Endothelial cell (in vitro differentiated cells): ENCODE measurements around the gene SCAPER. TPM values are rescaled to one million over a fixed set of nuclear protein-coding genes. Genes with fewer than 3 reads are reported as not detected.

Source experiments
- DNase-seq: peaks from one replicate; pipeline ENCODE4 v3.0.0; 2021; ENCODE audit warnings: low spot score
- H3K27ac Mint-ChIP-seq: one replicate; pipeline ENCODE4 v1.8.0; 2021; ENCODE audit warnings: mixed read lengths, inconsistent platforms; ENCODE audit not compliant: unreplicated experiment
- H3K27me3 Mint-ChIP-seq: one replicate; pipeline ENCODE4 v1.8.0; 2021; ENCODE audit warnings: mild to moderate bottlenecking, moderate library complexity, mixed read lengths, inconsistent platforms; ENCODE audit not compliant: unreplicated experiment
- H3K36me3 Mint-ChIP-seq: one replicate; pipeline ENCODE4 v1.8.0; 2021; ENCODE audit warnings: mild to moderate bottlenecking, low read depth, mixed read lengths, inconsistent platforms; ENCODE audit not compliant: unreplicated experiment
- H3K4me1 Mint-ChIP-seq: one replicate; pipeline ENCODE4 v1.8.0; 2021; ENCODE audit warnings: mild to moderate bottlenecking, mixed read lengths, inconsistent platforms; ENCODE audit not compliant: unreplicated experiment
- H3K4me3 Mint-ChIP-seq: one replicate; pipeline ENCODE4 v1.8.0; 2021; ENCODE audit warnings: mild to moderate bottlenecking, mixed read lengths, inconsistent platforms; ENCODE audit not compliant: unreplicated experiment
- H3K9me3 Mint-ChIP-seq: one replicate; pipeline ENCODE4 v1.8.0; 2021; ENCODE audit warnings: mixed read lengths, inconsistent platforms; ENCODE audit not compliant: unreplicated experiment
- total RNA-seq: library from RNA; stranded (reverse); fragmentation: NEBNext Ultra II Directional; extraction: Animal tissue kit (Norgen Biotek cat#: 25700); gene quantifications from one replicate; pipeline ENCODE4 v1.2.1, GENCODE V29; 2021; ENCODE audit not compliant: unreplicated experiment
- TF ChIP-seq, protein P1 (sequence below): fragments of 200-600 bp; sonication (generic); IDR thresholded peaks from one replicate; pipeline ENCODE4 v1.5.0; 2021; ENCODE audit warnings: antibody characterized with exemption; ENCODE audit not compliant: unreplicated experiment

The SCAPER gene
- total RNA-seq, 1 donor from 2014 or later, result 18.1 TPM

- Mint-ChIP-seq H3K9me3 (no peaks in the 10 kb centered on the region), H3K27me3 (no peaks in the 10 kb centered on the region), H3K4me3 (no peak overlapping the region), H3K36me3 (peaks cover 12% of the 10 kb centered on the region), H3K4me1 (peaks cover 11% of the 10 kb centered on the region), H3K27ac (no peak overlapping the region)
- TF ChIP-seq, protein P1, sequence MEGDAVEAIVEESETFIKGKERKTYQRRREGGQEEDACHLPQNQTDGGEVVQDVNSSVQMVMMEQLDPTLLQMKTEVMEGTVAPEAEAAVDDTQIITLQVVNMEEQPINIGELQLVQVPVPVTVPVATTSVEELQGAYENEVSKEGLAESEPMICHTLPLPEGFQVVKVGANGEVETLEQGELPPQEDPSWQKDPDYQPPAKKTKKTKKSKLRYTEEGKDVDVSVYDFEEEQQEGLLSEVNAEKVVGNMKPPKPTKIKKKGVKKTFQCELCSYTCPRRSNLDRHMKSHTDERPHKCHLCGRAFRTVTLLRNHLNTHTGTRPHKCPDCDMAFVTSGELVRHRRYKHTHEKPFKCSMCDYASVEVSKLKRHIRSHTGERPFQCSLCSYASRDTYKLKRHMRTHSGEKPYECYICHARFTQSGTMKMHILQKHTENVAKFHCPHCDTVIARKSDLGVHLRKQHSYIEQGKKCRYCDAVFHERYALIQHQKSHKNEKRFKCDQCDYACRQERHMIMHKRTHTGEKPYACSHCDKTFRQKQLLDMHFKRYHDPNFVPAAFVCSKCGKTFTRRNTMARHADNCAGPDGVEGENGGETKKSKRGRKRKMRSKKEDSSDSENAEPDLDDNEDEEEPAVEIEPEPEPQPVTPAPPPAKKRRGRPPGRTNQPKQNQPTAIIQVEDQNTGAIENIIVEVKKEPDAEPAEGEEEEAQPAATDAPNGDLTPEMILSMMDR, result no peak
- no peak for DNase-seq
Observed at GRCh38 chr15:76936671-76937070, 31.5 kb upstream of the SCAPER start.

DNA sequence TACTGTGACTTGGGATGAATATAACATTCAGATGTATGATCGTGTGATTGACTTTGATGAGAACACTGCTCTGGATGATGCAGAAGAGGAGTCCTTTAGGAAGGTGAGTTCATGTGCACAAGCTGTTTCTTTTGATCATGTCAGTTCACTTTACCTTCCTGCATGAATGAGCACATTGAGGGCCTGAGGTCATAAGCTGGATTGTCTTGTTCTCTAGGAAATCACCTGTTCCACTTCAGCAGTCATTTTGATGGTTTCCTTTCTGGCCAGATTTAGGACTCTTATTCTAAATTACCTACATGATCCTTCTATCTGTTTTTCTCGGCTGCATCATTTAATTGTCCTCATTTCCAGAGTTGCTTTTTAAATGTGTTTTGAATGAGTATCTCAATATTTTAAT, 30.5 kb upstream of the SCAPER start:
- TF ChIP-seq, protein P1, result no peak
- DNase-seq, result no peak
- no peak overlapping the region for H3K27ac Mint-ChIP-seq
- H3K4me3 Mint-ChIP-seq, result no peak overlapping the region
- H3K36me3 Mint-ChIP-seq, result peaks cover 12% of the 10 kb centered on the region
- no peaks in the 10 kb centered on the region for H3K27me3 Mint-ChIP-seq
- H3K4me1 Mint-ChIP-seq, result peaks cover 15% of the 10 kb centered on the region
- H3K9me3 Mint-ChIP-seq, result no peaks in the 10 kb centered on the region

DNA sequence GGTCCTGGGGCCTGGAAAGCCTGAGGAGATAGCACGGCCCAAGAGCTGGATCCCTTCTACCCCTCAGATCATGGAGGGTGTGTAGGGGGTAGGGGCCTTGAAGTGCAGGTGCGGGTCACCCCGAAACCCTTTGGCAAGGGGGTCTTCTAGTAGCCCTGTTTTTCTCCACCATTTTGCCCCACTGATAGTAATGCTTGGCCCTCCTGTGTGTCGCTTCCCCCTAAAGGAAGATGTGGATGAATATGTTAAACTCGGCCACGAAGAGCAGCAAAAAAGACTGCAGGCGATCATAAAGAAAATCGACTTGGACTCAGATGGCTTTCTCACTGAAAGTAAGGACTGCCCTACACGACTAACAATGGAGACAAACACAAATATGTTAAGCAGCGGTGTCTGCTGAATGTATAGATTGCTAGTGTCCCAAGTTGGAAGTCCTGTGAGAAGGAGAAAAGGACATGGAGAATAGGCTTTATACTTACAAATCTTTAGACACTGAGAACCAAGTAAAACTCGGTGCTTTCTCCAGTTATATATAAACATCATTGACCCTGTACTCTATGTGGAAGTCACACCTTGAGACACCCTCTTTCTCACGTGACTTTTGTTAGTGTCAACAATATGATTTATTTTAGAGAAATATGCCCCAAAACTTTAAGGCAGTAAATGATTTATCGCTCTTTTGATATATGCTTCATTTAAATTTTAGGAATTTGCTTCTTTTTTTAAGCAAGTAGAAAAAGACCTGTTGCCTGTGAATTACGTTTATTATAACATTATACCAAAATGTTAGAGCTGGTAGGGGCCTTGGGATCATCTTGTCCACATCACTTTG, 27.2 kb upstream of the SCAPER start:
- H3K4me1 Mint-ChIP-seq, result peaks cover 15% of the 10 kb centered on the region
- no peak for DNase-seq
- H3K27me3 Mint-ChIP-seq, result peaks cover 1% of the 10 kb centered on the region
- peaks cover 12% of the 10 kb centered on the region for H3K36me3 Mint-ChIP-seq
- H3K4me3 Mint-ChIP-seq, result peak overlapping the region; percentile 95
- peak overlapping the region; percentile 21 for H3K27ac Mint-ChIP-seq
- H3K9me3 Mint-ChIP-seq, result no peaks in the 10 kb centered on the region
- TF ChIP-seq, protein P1, result no peak

DNA sequence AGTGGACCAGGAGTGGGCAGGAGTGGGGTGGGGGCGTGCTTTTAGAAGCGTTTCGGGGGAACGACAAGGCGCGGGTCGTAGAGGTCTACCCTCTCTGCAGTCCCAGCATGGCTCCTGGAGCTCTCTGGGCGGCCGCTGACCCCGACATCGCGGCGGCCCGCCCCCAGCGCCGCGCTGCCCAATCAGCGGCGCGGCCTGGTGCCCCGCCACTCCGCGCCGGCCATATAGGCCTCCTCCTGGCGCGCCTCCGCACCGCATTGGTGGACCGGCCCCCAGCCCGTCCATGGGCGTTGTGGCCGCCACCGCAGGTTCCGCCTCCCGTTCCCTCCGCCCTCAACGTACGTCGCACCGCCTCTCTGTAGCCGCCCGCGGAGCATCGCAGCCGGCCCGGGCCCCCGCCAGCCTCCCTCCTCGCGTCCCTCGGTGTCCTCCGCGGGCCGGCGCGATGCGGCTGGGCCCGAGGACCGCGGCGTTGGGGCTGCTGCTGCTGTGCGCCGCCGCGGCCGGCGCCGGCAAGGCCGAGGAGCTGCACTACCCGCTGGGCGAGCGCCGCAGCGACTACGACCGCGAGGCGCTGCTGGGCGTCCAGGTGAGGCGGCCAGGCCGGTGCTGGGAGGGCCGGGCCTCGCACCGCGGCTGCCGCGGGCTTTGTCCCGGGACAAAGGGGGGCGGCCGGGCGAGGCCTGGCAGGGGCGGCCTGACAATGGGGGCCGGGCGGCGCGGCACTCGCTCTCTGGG, 26.4 kb upstream of the SCAPER start, which contains the start of gene RCN2:
TSS of gene RCN2 (plus strand) at position 353 of the 738 bp plus-strand sequence. CDS start at position 446, 93 bp downstream.
- Mint-ChIP-seq H3K4me3 (peak within 1 kb of the TSS; percentile 95), H3K27ac (peak within 1 kb of the TSS; percentile 33), H3K9me3 (no peaks in the 10 kb centered on the region), H3K36me3 (peaks cover 8% of the 10 kb centered on the region), H3K4me1 (peaks cover 15% of the 10 kb centered on the region), H3K27me3 (peaks cover 1% of the 10 kb centered on the region)
- peak; percentile 92 for DNase-seq
- TF ChIP-seq, protein P1, result no peak
